ENCODE measurements around the gene DNAJC15. TPM values are rescaled to one million over a fixed set of nuclear protein-coding genes. Genes with fewer than 3 reads are reported as not detected.

Gene DNAJC15
- total RNA-seq, 1 experiment from 2014 or later = 72.2 TPM

- H3K4me1 Mint-ChIP-seq (ENCODE audit: low read depth, unreplicated experiment) = peaks cover 21% of the 10 kb centered on the region
- TF ChIP-seq CTCF (IDR thresholded peaks at IDR 0.05; ENCODE audit: insufficient read depth in 1 of 2, low read depth in 1 of 2, low read length in 1 of 2, severe bottlenecking in 1 of 2, unreplicated experiment in 1 of 2) = no peak
- Histone ChIP-seq H3K27me3 (replicated peaks; ENCODE audit: control insufficient read depth, insufficient read depth, low read length) (no peaks in the 10 kb centered on the region; the same call in 1 of the 2 replicates), H3K4me3 (ENCODE audit: low read depth, low read length) (no peak overlapping the region), H3K36me3 (ENCODE audit: control insufficient read depth, insufficient read depth, low read length) (no peaks in the 10 kb centered on the region), H3K9me3 (no peaks in the 10 kb centered on the region), H3K4me1 (peaks cover 14% of the 10 kb centered on the region)
- DNase-seq = no peak
- CTCF ChIA-PET = interaction anchor here (0.9 kb wide), 1 partner anchor 32 kb away, joined by 3 read pairs; no protein-coding TSS in a partner anchor
- H3K9me3 Mint-ChIP-seq (ENCODE audit: unreplicated experiment) = no peaks in the 10 kb centered on the region
- H3K4me3 Mint-ChIP-seq (ENCODE audit: unreplicated experiment) = no peak overlapping the region
- no peaks in the 10 kb centered on the region for H3K27me3 Mint-ChIP-seq (ENCODE audit: insufficient read depth, unreplicated experiment)
- POLR2A ChIA-PET = no interaction called here
- no TSS peak for BruUV-seq (replicated peaks)
- H3K27ac Mint-ChIP-seq (ENCODE audit: unreplicated experiment) = no peak overlapping the region
- intact Hi-C loops (cut with micrococcal nuclease; ENCODE audit: unreplicated experiment) = loop anchor here (10.0 kb wide), 1 partner anchor 675 kb away; no protein-coding TSS in a partner anchor
- H3K36me3 Mint-ChIP-seq (ENCODE audit: insufficient read depth, unreplicated experiment) = no peaks in the 10 kb centered on the region
Measured at GRCh38 chr13:43129511-43130110, 106.2 kb downstream of the DNAJC15 start.

GRCh38 chr13:43132257-43132656 is 108.9 kb downstream of the DNAJC15 start:
- H3K4me1 Mint-ChIP-seq (ENCODE audit: low read depth, unreplicated experiment) = peaks cover 21% of the 10 kb centered on the region
- no peak overlapping the region for H3K27ac Mint-ChIP-seq (ENCODE audit: unreplicated experiment)
- no peaks in the 10 kb centered on the region for H3K9me3 Mint-ChIP-seq (ENCODE audit: unreplicated experiment)
- CTCF ChIA-PET = interaction anchor here (0.6 to 1.4 kb wide), 12 partner anchors 11 to 672 kb away, joined by 3 to 13 read pairs (median 4); no protein-coding TSS in a partner anchor
- POLR2A ChIA-PET = interaction anchor here (1.0 to 1.5 kb wide), 2 partner anchors 9 to 78 kb away, joined by 3 to 4 read pairs; no protein-coding TSS in a partner anchor
- BruUV-seq (replicated peaks) = no TSS peak
- intact Hi-C loops (cut with micrococcal nuclease; ENCODE audit: unreplicated experiment) = loop anchor here (1.0 to 10.0 kb wide), 7 partner anchors 19 to 673 kb away; no protein-coding TSS in a partner anchor
- Histone ChIP-seq H3K9me3 (no peaks in the 10 kb centered on the region), H3K4me3 (ENCODE audit: low read depth, low read length) (no peak overlapping the region), H3K27me3 (replicated peaks; ENCODE audit: control insufficient read depth, insufficient read depth, low read length) (no peaks in the 10 kb centered on the region; the same call in 1 of the 2 replicates), H3K4me1 (peaks cover 14% of the 10 kb centered on the region), H3K36me3 (ENCODE audit: control insufficient read depth, insufficient read depth, low read length) (no peaks in the 10 kb centered on the region)
- no peak overlapping the region for H3K4me3 Mint-ChIP-seq (ENCODE audit: unreplicated experiment)
- no peaks in the 10 kb centered on the region for H3K27me3 Mint-ChIP-seq (ENCODE audit: insufficient read depth, unreplicated experiment)
- DNase-seq = peak; percentile 75 to 81
- H3K36me3 Mint-ChIP-seq (ENCODE audit: insufficient read depth, unreplicated experiment) = no peaks in the 10 kb centered on the region
- peak; percentile 56 to 74 for TF ChIP-seq CTCF (IDR thresholded peaks at IDR 0.05; ENCODE audit: insufficient read depth in 1 of 2, low read depth in 1 of 2, low read length in 1 of 2, severe bottlenecking in 1 of 2, unreplicated experiment in 1 of 2)

GRCh38 chr13:43132911-43133310 is 109.5 kb downstream of the DNAJC15 start:
- no peaks in the 10 kb centered on the region for H3K27me3 ChIP-seq (replicated peaks; ENCODE audit: control insufficient read depth, insufficient read depth, low read length)
- no peaks in the 10 kb centered on the region for H3K9me3 ChIP-seq
- H3K27me3 Mint-ChIP-seq (ENCODE audit: insufficient read depth, unreplicated experiment) = no peaks in the 10 kb centered on the region
- intact Hi-C loops (cut with micrococcal nuclease; ENCODE audit: unreplicated experiment) = loop anchor here (1.0 to 10.0 kb wide), 7 partner anchors 20 to 672 kb away; no protein-coding TSS in a partner anchor
- peaks cover 14% of the 10 kb centered on the region for H3K4me1 ChIP-seq
- H3K4me3 Mint-ChIP-seq (ENCODE audit: unreplicated experiment) = no peak overlapping the region
- H3K4me3 ChIP-seq (ENCODE audit: low read depth, low read length) = no peak overlapping the region
- DNase-seq = no peak
- H3K36me3 Mint-ChIP-seq (ENCODE audit: insufficient read depth, unreplicated experiment) = no peaks in the 10 kb centered on the region
- no peak for TF ChIP-seq CTCF (IDR thresholded peaks at IDR 0.05; ENCODE audit: insufficient read depth in 1 of 2, low read depth in 1 of 2, low read length in 1 of 2, severe bottlenecking in 1 of 2, unreplicated experiment in 1 of 2)
- no peaks in the 10 kb centered on the region for H3K36me3 ChIP-seq (ENCODE audit: control insufficient read depth, insufficient read depth, low read length)
- BruUV-seq (replicated peaks) = no TSS peak
- H3K9me3 Mint-ChIP-seq (ENCODE audit: unreplicated experiment) = no peaks in the 10 kb centered on the region
- ChIA-PET CTCF (interaction anchor here (0.9 to 1.4 kb wide), 10 partner anchors 10 to 672 kb away, joined by 3 to 13 read pairs (median 5); no protein-coding TSS in a partner anchor), POLR2A (interaction anchor here (1.0 to 1.5 kb wide), 2 partner anchors 8 to 78 kb away, joined by 3 to 4 read pairs; no protein-coding TSS in a partner anchor)
- no peak overlapping the region for H3K27ac Mint-ChIP-seq (ENCODE audit: unreplicated experiment)
- peaks cover 15% of the 10 kb centered on the region for H3K4me1 Mint-ChIP-seq (ENCODE audit: low read depth, unreplicated experiment)

All from Caco-2 (cell line).